ENCODE measurements around the gene CERKL. TPM values are rescaled to one million over a fixed set of nuclear protein-coding genes. Genes with fewer than 3 reads are reported as not detected.

The CERKL gene
- total and polyA plus RNA-seq, 2 experiments from 2014 or later = 0.32 to 0.69 TPM

GRCh38 chr2:181581534-181581933, 75.4 kb downstream of the CERKL start:
- H3F3A ChIP-seq (replicated peaks; ENCODE audit: low read depth) = no peaks in the 10 kb centered on the region
- H3K27ac Mint-ChIP-seq = no peak overlapping the region
- ATAC-seq = peak; percentile 81

More at GRCh38 chr2:181581534-181581933, 75.4 kb downstream of the CERKL start:
- H3K27ac ChIP-seq (ENCODE audit: low read depth) = no peak overlapping the region
- H4K20me1 ChIP-seq (replicated peaks; ENCODE audit: insufficient read depth) = no peaks in the 10 kb centered on the region
- Mint-ChIP-seq H3K27me3 (ENCODE audit: insufficient read depth, low read depth, poor library complexity) (no peaks in the 10 kb centered on the region), H3K36me3 (ENCODE audit: low read depth) (no peaks in the 10 kb centered on the region), H3K4me1 (peaks cover 9% of the 10 kb centered on the region; the same call in 2 of the 3 replicates), H3K4me3 (no peak overlapping the region), H3K9me3 (no peaks in the 10 kb centered on the region)
- no peaks in the 10 kb centered on the region for H3K79me2 ChIP-seq (replicated peaks; ENCODE audit: insufficient read depth)
- H3K36me3 ChIP-seq (ENCODE audit: insufficient read depth) = no peaks in the 10 kb centered on the region
- H3K27me3 ChIP-seq (ENCODE audit: insufficient read depth) = no peaks in the 10 kb centered on the region
- no peak overlapping the region for H3K4me3 ChIP-seq
- peaks cover 5% of the 10 kb centered on the region; the same call in 1 of the 2 replicates for H3K4me1 ChIP-seq (ENCODE audit: insufficient read depth)
- peak; percentile 53 for DNase-seq (ENCODE audit: low spot score)
- H2AFZ ChIP-seq = no peak overlapping the region
- no peaks in the 10 kb centered on the region for H3K9me2 ChIP-seq (ENCODE audit: insufficient read depth)
- no peak overlapping the region for H3K4me2 ChIP-seq
- TF ChIP-seq ZNF114 (CRISPR knock-in tag; IDR thresholded peaks at IDR 0.05) (no peak), REST (IDR thresholded peaks at IDR 0.05; ENCODE audit: unreplicated experiment) (no peak), EZH2phosphoT487 (IDR thresholded peaks at IDR 0.05; ENCODE audit: unreplicated experiment) (no peak), CTCF (conservative IDR thresholded peaks at IDR 0.05; ENCODE audit: low read depth in 2 of 2) (peak; percentile 55 to 77), EZH2 (IDR thresholded peaks at IDR 0.05; ENCODE audit: low read depth, unreplicated experiment) (no peak)

Measured in GM23338 (cell line).